Trophoblast cell (in vitro differentiated cells and primary cell): ENCODE results near the gene VMP1.

Experiments
- DNase-seq, 2 donors: peaks; one replicate each; pipeline ENCODE4 v3.0.0-alpha.2; 2016
- H2AFZ ChIP-seq: 2 replicates; pipeline ENCODE4 v1.6.1; 2013; ENCODE audit warnings: low read length, moderate library complexity, mild to moderate bottlenecking; ENCODE audit not compliant: insufficient read depth, poor library complexity
- H2AK5ac ChIP-seq: 2 replicates; pipeline ENCODE4 v1.6.1; 2013; ENCODE audit warnings: mild to moderate bottlenecking, low read length
- H2BK120ac ChIP-seq: 2 replicates; pipeline ENCODE4 v1.6.1; 2013; ENCODE audit warnings: low read length, mild to moderate bottlenecking, moderate library complexity; ENCODE audit not compliant: insufficient read depth, poor library complexity
- H2BK12ac ChIP-seq: 2 replicates; pipeline ENCODE4 v1.6.1; 2013; ENCODE audit warnings: mild to moderate bottlenecking, low read length, moderate library complexity
- H2BK5ac ChIP-seq: 2 replicates; pipeline ENCODE4 v1.6.1; 2013; ENCODE audit warnings: low read length, low read depth, moderate library complexity, mild to moderate bottlenecking; ENCODE audit not compliant: poor library complexity
- H3K14ac ChIP-seq: 2 replicates; pipeline ENCODE4 v1.6.1; 2013; ENCODE audit warnings: mild to moderate bottlenecking, low read length
- H3K18ac ChIP-seq: 2 replicates; pipeline ENCODE4 v1.6.1; 2013; ENCODE audit warnings: mild to moderate bottlenecking, low read length
- H3K23ac ChIP-seq: 2 replicates; pipeline ENCODE4 v1.6.1; 2013; ENCODE audit warnings: low read length
- H3K27ac ChIP-seq: 2 replicates; pipeline ENCODE4 v1.5.1; 2013; ENCODE audit warnings: low read depth, mild to moderate bottlenecking, inconsistent platforms, low read length, moderate library complexity
- H3K27me3 ChIP-seq: 2 replicates; pipeline ENCODE4 v1.6.1; 2013; ENCODE audit warnings: inconsistent platforms, mild to moderate bottlenecking, low read length, moderate library complexity; ENCODE audit not compliant: insufficient read depth
- H3K36me3 ChIP-seq, 2 experiments: 1 replicate in 1 of 2; 2 replicates in 1 of 2; pipeline ENCODE4 v1.6.1; 2013; ENCODE audit warnings: low read length in 2 of 2, mild to moderate bottlenecking in 2 of 2, moderate library complexity in 1 of 2; ENCODE audit not compliant: insufficient read depth in 2 of 2, control insufficient read depth in 1 of 2
- H3K4ac ChIP-seq: 2 replicates; pipeline ENCODE4 v1.6.1; 2013; ENCODE audit warnings: low read depth, mild to moderate bottlenecking, low read length, moderate library complexity
- H3K4me1 ChIP-seq, 2 experiments: 1 replicate in 1 of 2; 2 replicates in 1 of 2; pipeline ENCODE4 v1.6.1; 2013; ENCODE audit warnings: low read length in 2 of 2, mild to moderate bottlenecking in 2 of 2, moderate library complexity in 1 of 2; ENCODE audit not compliant: insufficient read depth in 2 of 2, control insufficient read depth in 1 of 2
- H3K4me2 ChIP-seq: 2 replicates; pipeline ENCODE4 v1.6.1; 2013; ENCODE audit warnings: inconsistent platforms, mild to moderate bottlenecking, low read length, moderate library complexity
- H3K4me3 ChIP-seq: 2 replicates; pipeline ENCODE4 v1.5.1; 2013; ENCODE audit warnings: mild to moderate bottlenecking, low read depth, low read length, inconsistent platforms
- H3K79me1 ChIP-seq: one replicate; pipeline ENCODE4 v1.6.1; 2013; ENCODE audit warnings: low read length
- H3K79me2 ChIP-seq: 2 replicates; pipeline ENCODE4 v1.6.1; 2013; ENCODE audit warnings: low read length, mild to moderate bottlenecking; ENCODE audit not compliant: control insufficient read depth, insufficient read depth, poor library complexity
- H3K9ac ChIP-seq: 2 replicates; pipeline ENCODE4 v1.6.1; 2013; ENCODE audit warnings: mild to moderate bottlenecking, low read length
- H3K9me3 ChIP-seq: 2 replicates; pipeline ENCODE4 v1.6.1; 2013; ENCODE audit warnings: low read depth, mild to moderate bottlenecking, control low read depth, inconsistent platforms, low read length; ENCODE audit not compliant: insufficient read depth
- H4K12ac ChIP-seq: 2 replicates; pipeline ENCODE4 v1.6.1; 2013; ENCODE audit warnings: low read depth, mild to moderate bottlenecking, low read length, moderate library complexity
- H4K8ac ChIP-seq: 2 replicates; pipeline ENCODE4 v1.6.1; 2013; ENCODE audit warnings: low read depth, mild to moderate bottlenecking, low read length, moderate library complexity
- H4K91ac ChIP-seq: one replicate; pipeline ENCODE4 v1.6.1; 2013; ENCODE audit warnings: low read depth, mild to moderate bottlenecking, low read length, moderate library complexity
- WGBS: extraction: QIAGEN DNeasy Blood & Tissue Kit; methylation state at CpG from one replicate; pipeline ENCODE4 v1.1.7; 2013; ENCODE audit warnings: missing lambda C conversion rate; ENCODE audit not compliant: insufficient read length, insufficient coverage; ENCODE audit errors: extremely low coverage; 5-methylcytosine and 5-hydroxymethylcytosine counted together

VMP1 gene

GRCh38 chr17:59748591-59748990 is 41.1 kb downstream of the VMP1 start:
- Histone ChIP-seq H4K12ac (no peak overlapping the region), H3K4ac (no peak overlapping the region), H3K18ac (no peak overlapping the region), H3K27me3 (no peaks in the 10 kb centered on the region), H2AFZ (no peak overlapping the region), H3K14ac (no peak overlapping the region), H3K9me3 (no peaks in the 10 kb centered on the region), H3K4me3 (no peak overlapping the region), H2AK5ac (no peak overlapping the region), H3K27ac (no peak overlapping the region), H4K8ac (no peak overlapping the region), H3K23ac (no peak overlapping the region), H3K4me1 (no peaks in the 10 kb centered on the region), H3K4me2 (no peak overlapping the region), H3K79me1 (peaks cover 2% of the 10 kb centered on the region), H3K9ac (no peak overlapping the region), H4K91ac (no peak overlapping the region), H2BK120ac (no peak overlapping the region), H2BK5ac (no peak overlapping the region), H2BK12ac (no peak overlapping the region), H3K79me2 (no peaks in the 10 kb centered on the region), H3K36me3 (no peaks in the 10 kb centered on the region)
- no peak for DNase-seq
- WGBS: no CpG with 5 or more reads among the region's 1 CpG

GRCh38 chr17:59751955-59752413 is 44.5 kb downstream of the VMP1 start:
- no CpG with 5 or more reads among the region's 11 CpGs for WGBS
- H3K27me3 ChIP-seq: no peaks in the 10 kb centered on the region

GRCh38 chr17:59752446-59752845 is 45.0 kb downstream of the VMP1 start:
- no peak overlapping the region for H2AK5ac ChIP-seq
- H3K18ac ChIP-seq: no peak overlapping the region
- H2BK120ac ChIP-seq: no peak overlapping the region
- peaks cover 1% of the 10 kb centered on the region for H3K79me2 ChIP-seq
- no peak overlapping the region for H3K14ac ChIP-seq
- H2BK5ac ChIP-seq: no peak overlapping the region
- H3K9me3 ChIP-seq: no peaks in the 10 kb centered on the region
- no peak overlapping the region for H3K4ac ChIP-seq
- no peak overlapping the region for H3K9ac ChIP-seq
- no peak overlapping the region for H3K4me3 ChIP-seq
- H4K91ac ChIP-seq: no peak overlapping the region
- H2AFZ ChIP-seq: no peak overlapping the region
- DNase-seq: no peak
- H3K23ac ChIP-seq: no peak overlapping the region
- H3K27me3 ChIP-seq: no peaks in the 10 kb centered on the region
- no peak overlapping the region for H3K4me2 ChIP-seq
- no peak overlapping the region for H4K8ac ChIP-seq
- peaks cover 0 to 1% of the 10 kb centered on the region in 2 experiments for H3K36me3 ChIP-seq
- no peak overlapping the region for H4K12ac ChIP-seq
- no peak overlapping the region for H2BK12ac ChIP-seq
- no peak overlapping the region for H3K27ac ChIP-seq
- H3K4me1 ChIP-seq: peaks cover 4 to 7% of the 10 kb centered on the region in 2 experiments
- peaks cover 10% of the 10 kb centered on the region for H3K79me1 ChIP-seq

More at GRCh38 chr17:59751955-59752413, 44.5 kb downstream of the VMP1 start:
- Histone ChIP-seq H2BK12ac (no peak overlapping the region), H3K4me2 (no peak overlapping the region), H3K27ac (no peak overlapping the region), H2BK5ac (no peak overlapping the region), H3K4ac (no peak overlapping the region), H4K8ac (peak overlapping the region; percentile 67), H3K18ac (no peak overlapping the region), H3K14ac (no peak overlapping the region), H3K79me2 (peaks cover 1% of the 10 kb centered on the region), H4K91ac (peak overlapping the region; percentile 62), H3K36me3 (peaks cover 0 to 1% of the 10 kb centered on the region in 2 experiments), H2AFZ (no peak overlapping the region), H4K12ac (no peak overlapping the region), H2AK5ac (no peak overlapping the region), H3K79me1 (peaks cover 10% of the 10 kb centered on the region), H3K23ac (no peak overlapping the region), H3K9ac (no peak overlapping the region), H2BK120ac (no peak overlapping the region), H3K9me3 (no peaks in the 10 kb centered on the region), H3K4me3 (no peak overlapping the region), H3K4me1 (peaks cover 4 to 7% of the 10 kb centered on the region in 2 experiments)
- no peak for DNase-seq

DNA sequence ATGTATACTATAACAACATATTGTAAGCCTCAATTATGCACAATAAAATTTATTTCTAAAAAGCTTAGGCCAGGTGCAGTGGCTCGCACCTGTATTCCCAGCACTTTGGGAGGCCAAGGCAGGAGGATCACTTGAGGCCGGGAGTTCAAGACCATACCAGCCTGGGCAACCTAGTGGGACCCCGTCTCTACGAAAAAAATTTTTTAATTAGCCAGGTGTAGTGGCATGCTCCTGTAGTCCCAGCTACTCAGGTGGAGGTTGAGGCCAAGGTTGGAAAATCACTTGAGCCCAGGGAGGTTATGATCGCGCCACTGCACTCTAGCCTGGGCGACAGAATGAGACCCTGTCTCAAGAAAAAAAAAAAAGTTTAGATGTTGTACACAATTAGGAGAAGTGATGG is 45.5 kb downstream of the VMP1 start:
- no peak overlapping the region for H3K18ac ChIP-seq
- H3K4me3 ChIP-seq: no peak overlapping the region
- peaks cover 11% of the 10 kb centered on the region for H3K79me1 ChIP-seq
- H3K23ac ChIP-seq: no peak overlapping the region
- no peak overlapping the region for H3K14ac ChIP-seq
- no peaks in the 10 kb centered on the region for H3K27me3 ChIP-seq
- H2BK120ac ChIP-seq: no peak overlapping the region
- no peaks in the 10 kb centered on the region for H3K9me3 ChIP-seq
- no peak overlapping the region for H2BK5ac ChIP-seq
- H4K12ac ChIP-seq: no peak overlapping the region
- H2AK5ac ChIP-seq: no peak overlapping the region
- H3K36me3 ChIP-seq: peaks cover 0 to 3% of the 10 kb centered on the region in 2 experiments
- H3K4ac ChIP-seq: no peak overlapping the region
- peaks cover 3% of the 10 kb centered on the region for H3K79me2 ChIP-seq
- H3K4me1 ChIP-seq: peaks cover 6 to 9% of the 10 kb centered on the region in 2 experiments
- no peak for DNase-seq
- no peak overlapping the region for H2AFZ ChIP-seq
- no peak overlapping the region for H4K8ac ChIP-seq
- WGBS: no CpG with 5 or more reads among the region's 7 CpGs
- no peak overlapping the region for H3K4me2 ChIP-seq
- no peak overlapping the region for H3K27ac ChIP-seq
- H3K9ac ChIP-seq: no peak overlapping the region
- no peak overlapping the region for H2BK12ac ChIP-seq
- H4K91ac ChIP-seq: no peak overlapping the region
